H7 (cell line): ENCODE data around the gene IPO13. TPM values are rescaled to one million over a fixed set of nuclear protein-coding genes. Genes with fewer than 3 reads are reported as not detected.
A peak's percentile ranks its signal among the peaks of the same experiment; 100 is the strongest.

Experiments used
- DNase-seq: peaks from one replicate; pipeline ENCODE4 v3.0.0; 2012
- H3K27me3 ChIP-seq: 2 replicates; pipeline ENCODE4 v1.6.0; 2011; ENCODE audit warnings: mild to moderate bottlenecking, low read length; ENCODE audit not compliant: control insufficient read depth, insufficient read depth
- H3K36me3 ChIP-seq: replicated peaks from 2 replicates; pipeline ENCODE4 v1.5.1; 2011; ENCODE audit warnings: low read length; ENCODE audit not compliant: control insufficient read depth, insufficient read depth
- H3K4me3 ChIP-seq: 2 replicates; pipeline ENCODE4 v1.5.1; 2011; ENCODE audit warnings: low read depth, mild to moderate bottlenecking, control low read depth, low read length, moderate library complexity; ENCODE audit not compliant: insufficient read depth
- total RNA-seq: library from RNA; depleted of rRNA; stranded (reverse); fragments of >200 nt; shearing (Covaris generic); gene quantifications from 2 replicates; pipeline ENCODE4 v1.2.3, GENCODE V29; 2014

Gene IPO13
- total RNA-seq, 1 experiment from 2014 or later: 34.2 TPM

DNA sequence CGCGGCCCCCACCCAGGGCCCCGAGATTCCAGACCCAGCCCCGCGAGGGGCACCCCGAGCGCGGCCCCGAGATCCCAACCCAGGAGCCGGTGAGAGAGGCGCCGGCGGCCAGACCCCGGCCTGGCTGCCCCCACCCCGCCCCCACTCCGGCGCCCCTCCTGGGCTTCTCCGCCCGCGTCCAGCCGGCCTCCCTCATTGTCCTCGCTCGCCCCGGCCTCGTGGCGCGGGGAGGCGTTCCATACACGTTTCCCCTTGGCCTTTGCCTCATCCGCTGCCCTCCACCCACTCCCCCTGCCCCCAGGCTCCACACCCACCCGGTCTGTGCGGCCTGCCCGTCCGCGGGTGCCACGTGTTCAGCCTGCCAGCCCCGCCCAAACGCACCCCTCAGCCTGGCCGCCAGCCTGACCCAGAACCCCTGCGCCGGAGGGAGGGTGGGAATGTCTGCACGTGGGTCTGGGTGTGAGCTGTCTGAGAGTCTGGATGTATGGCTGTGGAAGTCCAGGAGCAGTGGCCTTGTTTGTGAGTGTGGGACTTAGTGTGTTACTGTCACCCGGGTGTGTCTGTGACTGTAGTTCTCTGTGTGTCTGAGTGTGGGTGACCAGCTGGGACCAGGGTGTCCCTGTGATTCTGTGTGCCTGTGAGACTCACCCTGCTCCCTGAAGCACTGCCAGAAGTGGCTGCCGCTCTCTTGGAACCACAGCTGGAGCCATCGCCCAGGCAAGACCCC, 32.9 kb downstream of the IPO13 start:
- peak; percentile 91 for DNase-seq
- peaks cover 18% of the 10 kb centered on the region for H3K36me3 ChIP-seq
- no peaks in the 10 kb centered on the region for H3K27me3 ChIP-seq
- peak overlapping the region; percentile 76 for H3K4me3 ChIP-seq

GRCh38 chr1:43980255-43981134, 33.7 kb downstream of the IPO13 start:
- peak; percentile 42 for DNase-seq
- H3K27me3 ChIP-seq: no peaks in the 10 kb centered on the region
- peak overlapping the region; percentile 76 for H3K4me3 ChIP-seq
- H3K36me3 ChIP-seq: peaks cover 19% of the 10 kb centered on the region

DNA sequence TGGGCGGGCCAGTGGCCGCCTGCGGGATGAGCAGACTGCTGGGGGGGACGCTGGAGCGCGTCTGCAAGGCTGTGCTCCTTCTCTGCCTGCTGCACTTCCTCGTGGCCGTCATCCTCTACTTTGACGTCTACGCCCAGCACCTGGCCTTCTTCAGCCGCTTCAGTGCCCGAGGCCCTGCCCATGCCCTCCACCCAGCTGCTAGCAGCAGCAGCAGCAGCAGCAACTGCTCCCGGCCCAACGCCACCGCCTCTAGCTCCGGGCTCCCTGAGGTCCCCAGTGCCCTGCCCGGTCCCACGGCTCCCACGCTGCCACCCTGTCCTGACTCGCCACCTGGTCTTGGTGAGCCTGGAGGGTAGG, 34.4 kb downstream of the IPO13 start:
- Histone ChIP-seq H3K27me3 (no peaks in the 10 kb centered on the region; the same call in 1 of the 2 replicates), H3K4me3 (no peak overlapping the region), H3K36me3 (peaks cover 22% of the 10 kb centered on the region)
- DNase-seq: peak; percentile 63

- Histone ChIP-seq H3K4me3 (no peak overlapping the region), H3K36me3 (peaks cover 17% of the 10 kb centered on the region), H3K27me3 (no peaks in the 10 kb centered on the region; the same call in 1 of the 2 replicates)
- DNase-seq: no peak
Observed at GRCh38 chr1:43981636-43982035, 34.9 kb downstream of the IPO13 start.

- H3K36me3 ChIP-seq: peaks cover 12% of the 10 kb centered on the region
- H3K27me3 ChIP-seq: no peaks in the 10 kb centered on the region; the same call in 1 of the 2 replicates
- no peak for DNase-seq
Observed at GRCh38 chr1:43982241-43982640, 35.5 kb downstream of the IPO13 start.

DNA sequence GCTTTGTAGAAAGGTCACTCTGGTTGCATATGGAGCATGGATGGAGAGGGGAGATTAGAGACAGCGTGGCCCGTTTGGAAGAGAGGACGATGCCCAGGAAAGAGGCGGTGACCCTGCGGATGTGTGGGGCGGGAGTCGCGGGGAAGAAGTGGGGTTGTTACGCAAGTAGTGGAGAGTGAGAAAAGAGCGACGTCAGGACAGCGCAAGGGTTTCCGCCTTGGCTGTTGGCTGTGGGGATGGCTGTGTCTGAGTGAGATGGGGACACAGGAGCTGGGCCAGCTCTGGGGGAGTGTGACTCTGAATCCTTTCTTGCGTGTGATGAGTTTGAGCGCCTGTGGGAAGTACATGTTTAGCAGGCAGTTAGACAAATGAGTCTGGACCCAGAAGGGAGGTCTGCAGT, 36.1 kb downstream of the IPO13 start:
- peak; percentile 42 for DNase-seq
- H3K27me3 ChIP-seq: no peaks in the 10 kb centered on the region; the same call in 1 of the 2 replicates
- peaks cover 10% of the 10 kb centered on the region for H3K36me3 ChIP-seq
- no peak overlapping the region for H3K4me3 ChIP-seq

More at GRCh38 chr1:43982241-43982640, 35.5 kb downstream of the IPO13 start:
- H3K4me3 ChIP-seq: no peak overlapping the region

- no peaks in the 10 kb centered on the region; the same call in 1 of the 2 replicates for H3K27me3 ChIP-seq
- peak; percentile 46 for DNase-seq
- H3K4me3 ChIP-seq: no peak overlapping the region
- peaks cover 10% of the 10 kb centered on the region for H3K36me3 ChIP-seq
Observed at GRCh38 chr1:43983253-43983899, 36.6 kb downstream of the IPO13 start.

DNA sequence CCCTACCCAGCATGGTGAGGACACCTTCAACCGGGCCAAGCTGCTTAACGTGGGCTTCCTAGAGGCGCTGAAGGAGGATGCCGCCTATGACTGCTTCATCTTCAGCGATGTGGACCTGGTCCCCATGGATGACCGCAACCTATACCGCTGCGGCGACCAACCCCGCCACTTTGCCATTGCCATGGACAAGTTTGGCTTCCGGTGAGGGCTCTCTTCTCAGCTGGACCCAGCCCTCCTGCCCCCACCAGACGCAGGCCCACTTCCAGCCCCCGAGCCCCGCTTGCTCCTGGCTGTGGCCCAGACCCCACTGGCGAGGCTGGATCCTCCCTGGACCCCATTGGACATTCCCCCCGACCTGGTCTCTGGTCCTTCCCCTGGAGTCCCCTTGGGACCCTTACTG, 38.1 kb downstream of the IPO13 start:
- no peak for DNase-seq
- peaks cover 10% of the 10 kb centered on the region for H3K36me3 ChIP-seq
- no peak overlapping the region for H3K4me3 ChIP-seq
- H3K27me3 ChIP-seq: no peaks in the 10 kb centered on the region; the same call in 1 of the 2 replicates

DNA sequence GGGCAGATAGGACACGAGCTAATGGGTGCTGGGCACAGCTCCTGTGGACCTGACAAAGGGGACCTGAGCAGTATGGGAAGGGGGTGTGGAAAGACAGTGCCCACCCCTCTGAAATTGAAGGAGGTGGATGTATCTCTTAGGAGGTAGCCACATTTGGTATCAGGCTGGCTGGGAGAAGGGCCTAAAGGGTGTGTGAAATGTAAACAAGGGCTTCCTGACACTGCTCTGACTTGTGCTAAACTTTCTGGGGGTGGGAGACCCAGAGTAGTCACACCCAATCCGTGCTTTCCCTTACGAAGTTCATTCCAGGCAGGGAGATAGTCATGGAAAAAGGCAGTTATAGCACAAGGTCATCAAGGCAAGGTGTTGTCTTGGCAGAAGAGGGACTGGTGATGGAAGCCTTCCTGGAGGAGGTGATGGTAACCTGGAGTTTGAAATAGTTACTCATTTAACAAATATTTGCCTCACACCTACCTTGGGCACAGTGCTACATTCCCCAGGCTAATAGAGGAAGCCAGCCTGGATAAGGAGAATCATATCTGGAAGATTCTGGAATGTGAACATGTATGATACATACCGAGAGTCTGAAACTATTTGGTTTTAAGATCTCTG, 39.3 kb downstream of the IPO13 start:
- Histone ChIP-seq H3K4me3 (no peak overlapping the region), H3K27me3 (no peaks in the 10 kb centered on the region; the same call in 1 of the 2 replicates), H3K36me3 (peaks cover 8% of the 10 kb centered on the region)
- no peak for DNase-seq

GRCh38 chr1:43986712-43987111, 40.0 kb downstream of the IPO13 start:
- peak; percentile 50 for DNase-seq
- H3K27me3 ChIP-seq: no peaks in the 10 kb centered on the region; the same call in 1 of the 2 replicates
- H3K36me3 ChIP-seq: peaks cover 8% of the 10 kb centered on the region
- H3K4me3 ChIP-seq: no peak overlapping the region

- no peak overlapping the region for H3K4me3 ChIP-seq
- DNase-seq: no peak
- H3K36me3 ChIP-seq: peaks cover 8% of the 10 kb centered on the region
- peaks cover 1% of the 10 kb centered on the region; the same call in 1 of the 2 replicates for H3K27me3 ChIP-seq
Observed at GRCh38 chr1:43987159-43987902, 40.6 kb downstream of the IPO13 start.

- DNase-seq: peak; percentile 77
- Histone ChIP-seq H3K36me3 (peaks cover 2% of the 10 kb centered on the region), H3K4me3 (peak overlapping the region; percentile 86), H3K27me3 (peaks cover 2% of the 10 kb centered on the region; the same call in 1 of the 2 replicates)
Observed at GRCh38 chr1:43990271-43991199, 43.8 kb downstream of the IPO13 start.

- no peak for DNase-seq
- peaks cover 2% of the 10 kb centered on the region; the same call in 1 of the 2 replicates for H3K27me3 ChIP-seq
- peak overlapping the region; percentile 86 for H3K4me3 ChIP-seq
- H3K36me3 ChIP-seq: no peaks in the 10 kb centered on the region; the same call in 1 of the 2 replicates
Observed at GRCh38 chr1:43991200-43991475, 44.4 kb downstream of the IPO13 start.
